ENCODE measurements around the gene SYNE3.

Gene SYNE3

GRCh38 chr14:95516554-95517181 lies at the start of gene SYNE3:
SYNE3 (minus strand) TSS chr14:95516650; CDS start chr14:95475821, 40,829 bp downstream.
- in situ Hi-C loops (cut with HindIII; ENCODE audit: low pct_unique_long_range_greater_than_20kb, low sequenced_read_pairs): no loop called here
- peak; percentile 65 to 93 for DNase-seq (ENCODE audit: low read depth in 1 of 2, low spot score in 1 of 2)
- TF ChIP-seq JUND (IDR thresholded peaks at IDR 0.05; ENCODE audit: low read depth): no peak

- in situ Hi-C loops (cut with HindIII; ENCODE audit: low pct_unique_long_range_greater_than_20kb, low sequenced_read_pairs): no loop called here
Observed at GRCh38 chr14:95564060-95564459, 47.6 kb upstream of the SYNE3 start.

GRCh38 chr14:95562892-95563685 lies 46.6 kb upstream of the SYNE3 start:
- no peak for TF ChIP-seq JUND (IDR thresholded peaks at IDR 0.05; ENCODE audit: low read depth)
- DNase-seq (ENCODE audit: low read depth in 1 of 2, low spot score in 1 of 2): peak in 1 of 2 experiments; percentile 83
- in situ Hi-C loops (cut with HindIII; ENCODE audit: low pct_unique_long_range_greater_than_20kb, low sequenced_read_pairs): no loop called here

More at GRCh38 chr14:95564060-95564459, 47.6 kb upstream of the SYNE3 start:
- no peak for TF ChIP-seq JUND (IDR thresholded peaks at IDR 0.05; ENCODE audit: low read depth)
- no peak for DNase-seq (ENCODE audit: low read depth in 1 of 2, low spot score in 1 of 2)

GRCh38 chr14:95561001-95561412 lies 44.6 kb upstream of the SYNE3 start:
- in situ Hi-C loops (cut with HindIII; ENCODE audit: low pct_unique_long_range_greater_than_20kb, low sequenced_read_pairs): no loop called here
- peak; percentile 72 to 94 for DNase-seq (ENCODE audit: low read depth in 1 of 2, low spot score in 1 of 2)
- TF ChIP-seq JUND (IDR thresholded peaks at IDR 0.05; ENCODE audit: low read depth): no peak

GRCh38 chr14:95559203-95559602 lies 42.8 kb upstream of the SYNE3 start:
- in situ Hi-C loops (cut with HindIII; ENCODE audit: low pct_unique_long_range_greater_than_20kb, low sequenced_read_pairs): no loop called here
- TF ChIP-seq JUND (IDR thresholded peaks at IDR 0.05; ENCODE audit: low read depth): no peak
- DNase-seq (ENCODE audit: low read depth in 1 of 2, low spot score in 1 of 2): no peak

- DNase-seq (ENCODE audit: low read depth in 1 of 2, low spot score in 1 of 2): no peak
- in situ Hi-C loops (cut with HindIII; ENCODE audit: low pct_unique_long_range_greater_than_20kb, low sequenced_read_pairs): no loop called here
- no peak for TF ChIP-seq JUND (IDR thresholded peaks at IDR 0.05; ENCODE audit: low read depth)
Observed at GRCh38 chr14:95557832-95558231, 41.4 kb upstream of the SYNE3 start.

GRCh38 chr14:95557291-95557690 lies 40.8 kb upstream of the SYNE3 start:
- DNase-seq (ENCODE audit: low read depth in 1 of 2, low spot score in 1 of 2): no peak
- no peak for TF ChIP-seq JUND (IDR thresholded peaks at IDR 0.05; ENCODE audit: low read depth)
- in situ Hi-C loops (cut with HindIII; ENCODE audit: low pct_unique_long_range_greater_than_20kb, low sequenced_read_pairs): no loop called here

- in situ Hi-C loops (cut with HindIII; ENCODE audit: low pct_unique_long_range_greater_than_20kb, low sequenced_read_pairs): no loop called here
- DNase-seq (ENCODE audit: low read depth in 1 of 2, low spot score in 1 of 2): no peak
- no peak for TF ChIP-seq JUND (IDR thresholded peaks at IDR 0.05; ENCODE audit: low read depth)
Observed at GRCh38 chr14:95555053-95555452, 38.6 kb upstream of the SYNE3 start.

GRCh38 chr14:95553141-95553540 lies 36.7 kb upstream of the SYNE3 start:
- DNase-seq (ENCODE audit: low read depth in 1 of 2, low spot score in 1 of 2): no peak
- no peak for TF ChIP-seq JUND (IDR thresholded peaks at IDR 0.05; ENCODE audit: low read depth)
- in situ Hi-C loops (cut with HindIII; ENCODE audit: low pct_unique_long_range_greater_than_20kb, low sequenced_read_pairs): no loop called here

- no peak for DNase-seq (ENCODE audit: low read depth in 1 of 2, low spot score in 1 of 2)
- TF ChIP-seq JUND (IDR thresholded peaks at IDR 0.05; ENCODE audit: low read depth): no peak
- in situ Hi-C loops (cut with HindIII; ENCODE audit: low pct_unique_long_range_greater_than_20kb, low sequenced_read_pairs): no loop called here
Observed at GRCh38 chr14:95551435-95551834, 35.0 kb upstream of the SYNE3 start.

- no peak for TF ChIP-seq JUND (IDR thresholded peaks at IDR 0.05; ENCODE audit: low read depth)
- peak in 1 of 2 experiments; percentile 42 for DNase-seq (ENCODE audit: low read depth in 1 of 2, low spot score in 1 of 2)
- in situ Hi-C loops (cut with HindIII; ENCODE audit: low pct_unique_long_range_greater_than_20kb, low sequenced_read_pairs): no loop called here
Observed at GRCh38 chr14:95549656-95550585, 33.5 kb upstream of the SYNE3 start.

- DNase-seq (ENCODE audit: low read depth in 1 of 2, low spot score in 1 of 2): no peak
- TF ChIP-seq JUND (IDR thresholded peaks at IDR 0.05; ENCODE audit: low read depth): no peak
- in situ Hi-C loops (cut with HindIII; ENCODE audit: low pct_unique_long_range_greater_than_20kb, low sequenced_read_pairs): no loop called here
Observed at GRCh38 chr14:95548328-95548929, 32.0 kb upstream of the SYNE3 start.
